Stimulated activated CD4-positive, alpha-beta T cell treated with anti-CD3 and anti-CD28 coated beads, TNF-alpha, amount 100 ng/mL, for 4 hours (primary cell): ENCODE measurements around the gene CASP2.
"Not testable (repeated sequence)": the region's sequence is repeated elsewhere in the genome, so short reads cannot be mapped to it uniquely, and the experiment has no call there.

Experiments used
- DNase-seq, 3 experiments: peaks; one replicate each; pipeline ENCODE4 v3.0.0-alpha.2; 2020; ENCODE audit warnings: low read depth in 3 of 3

Gene CASP2

DNA sequence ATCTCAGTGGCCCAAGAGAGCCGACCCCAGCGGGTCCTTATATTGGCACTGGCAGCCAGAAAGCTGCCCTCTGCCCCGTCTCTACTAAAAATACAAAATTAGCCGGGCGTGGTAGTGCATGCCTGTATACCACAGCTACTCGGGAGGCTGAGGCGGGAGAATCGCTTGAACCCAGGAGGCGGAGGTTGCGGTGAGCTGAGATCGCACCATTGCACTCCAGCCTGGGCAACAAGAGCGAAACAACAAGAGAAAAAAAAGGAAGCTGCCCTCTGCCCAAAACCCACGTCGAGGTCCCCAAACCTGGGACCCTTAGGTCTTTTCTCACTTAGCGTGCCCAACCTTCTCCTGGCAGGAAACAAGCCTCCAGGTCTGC is 24.0 kb upstream of the CASP2 start:
- not testable (repeated sequence) for DNase-seq

DNA sequence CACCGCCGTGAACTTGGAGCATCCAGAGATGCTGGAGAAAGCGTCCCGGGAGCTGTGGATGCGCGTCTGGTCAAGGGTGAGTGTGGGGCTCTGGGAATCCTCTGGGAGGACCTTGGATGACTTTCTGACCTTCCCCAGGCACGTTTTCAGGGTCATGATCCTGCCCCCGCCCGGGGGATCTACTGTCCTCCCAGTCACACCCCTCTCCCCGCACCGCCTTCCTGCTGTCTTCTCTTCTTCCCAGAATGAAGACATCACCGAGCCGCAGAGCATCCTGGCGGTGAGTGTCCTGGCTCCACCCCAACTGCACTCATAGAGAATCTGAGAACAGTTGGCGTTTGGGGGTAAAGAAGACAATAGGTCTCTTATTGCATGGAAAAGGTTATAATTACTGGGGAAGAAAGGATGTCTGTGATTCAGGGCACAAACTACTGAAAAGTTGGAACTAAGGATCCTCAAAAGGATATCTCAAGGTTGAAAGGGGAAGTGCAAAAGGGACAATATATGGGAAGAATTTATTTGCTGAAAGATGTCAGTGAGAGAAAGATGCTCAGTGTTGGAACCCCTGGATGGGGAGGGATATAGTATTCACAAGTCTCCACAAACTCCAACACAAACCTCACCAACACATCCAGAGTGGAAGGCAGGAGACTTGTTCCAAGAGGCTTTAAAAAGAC is 23.0 kb upstream of the CASP2 start:
- DNase-seq: no peak

DNA sequence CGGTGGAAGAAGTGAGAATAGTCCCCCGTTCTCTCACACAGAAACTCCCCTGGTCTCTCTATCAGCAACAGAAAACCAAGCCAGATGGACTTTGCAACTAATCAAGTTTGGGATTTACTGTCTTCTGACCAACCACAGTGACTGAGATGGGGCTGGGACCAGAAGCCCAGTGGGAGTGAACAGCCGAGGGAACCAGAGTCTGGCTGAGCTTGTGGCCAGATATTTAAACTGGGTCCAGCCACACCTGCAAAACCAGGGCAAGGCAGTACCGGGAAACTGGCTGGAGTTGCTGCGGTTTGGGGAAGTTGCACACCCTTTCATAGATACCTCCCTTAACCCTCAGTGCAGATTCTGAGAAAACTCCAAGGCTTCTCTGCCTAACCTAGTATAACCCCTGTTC is 18.9 kb upstream of the CASP2 start:
- DNase-seq: no peak

DNA sequence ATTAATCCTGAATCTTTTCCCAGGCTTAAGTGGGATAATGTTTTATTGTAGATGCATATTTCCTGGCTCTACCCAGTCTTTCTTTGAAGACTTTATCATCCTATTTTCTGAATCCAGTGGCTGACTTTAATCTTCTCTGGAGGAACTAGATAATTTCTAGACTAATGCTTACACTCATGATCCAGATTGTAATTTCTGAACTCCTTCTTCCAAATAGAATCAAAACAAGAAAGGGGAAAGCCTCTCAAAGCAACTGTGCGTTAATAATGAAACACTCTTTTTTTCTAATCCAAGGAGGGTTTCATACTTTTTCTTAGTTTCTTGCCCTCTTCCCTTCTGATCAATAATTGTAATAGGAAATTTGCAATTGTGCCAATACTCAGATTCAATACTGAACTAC is 16.9 kb upstream of the CASP2 start:
- DNase-seq: no peak

DNA sequence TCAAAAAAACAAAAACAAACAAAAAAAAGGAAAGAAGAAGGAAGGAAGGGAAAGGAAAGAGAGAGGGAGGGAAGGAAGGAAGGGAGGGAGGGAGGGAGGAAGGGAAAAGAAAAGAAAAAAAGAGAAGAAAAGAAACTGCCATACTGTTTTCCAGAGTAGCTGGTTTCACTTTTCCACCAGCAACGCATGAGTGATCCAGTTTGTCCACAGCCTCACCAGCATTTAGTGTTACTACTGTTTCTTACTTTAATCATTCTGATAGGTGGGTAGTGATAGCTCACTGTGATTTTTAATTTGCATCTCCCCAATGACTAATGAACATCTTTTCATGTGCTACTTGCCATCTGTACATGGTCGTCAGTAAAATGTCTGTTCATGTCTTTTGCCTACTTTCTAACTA is 15.3 kb upstream of the CASP2 start:
- DNase-seq: no peak

DNA sequence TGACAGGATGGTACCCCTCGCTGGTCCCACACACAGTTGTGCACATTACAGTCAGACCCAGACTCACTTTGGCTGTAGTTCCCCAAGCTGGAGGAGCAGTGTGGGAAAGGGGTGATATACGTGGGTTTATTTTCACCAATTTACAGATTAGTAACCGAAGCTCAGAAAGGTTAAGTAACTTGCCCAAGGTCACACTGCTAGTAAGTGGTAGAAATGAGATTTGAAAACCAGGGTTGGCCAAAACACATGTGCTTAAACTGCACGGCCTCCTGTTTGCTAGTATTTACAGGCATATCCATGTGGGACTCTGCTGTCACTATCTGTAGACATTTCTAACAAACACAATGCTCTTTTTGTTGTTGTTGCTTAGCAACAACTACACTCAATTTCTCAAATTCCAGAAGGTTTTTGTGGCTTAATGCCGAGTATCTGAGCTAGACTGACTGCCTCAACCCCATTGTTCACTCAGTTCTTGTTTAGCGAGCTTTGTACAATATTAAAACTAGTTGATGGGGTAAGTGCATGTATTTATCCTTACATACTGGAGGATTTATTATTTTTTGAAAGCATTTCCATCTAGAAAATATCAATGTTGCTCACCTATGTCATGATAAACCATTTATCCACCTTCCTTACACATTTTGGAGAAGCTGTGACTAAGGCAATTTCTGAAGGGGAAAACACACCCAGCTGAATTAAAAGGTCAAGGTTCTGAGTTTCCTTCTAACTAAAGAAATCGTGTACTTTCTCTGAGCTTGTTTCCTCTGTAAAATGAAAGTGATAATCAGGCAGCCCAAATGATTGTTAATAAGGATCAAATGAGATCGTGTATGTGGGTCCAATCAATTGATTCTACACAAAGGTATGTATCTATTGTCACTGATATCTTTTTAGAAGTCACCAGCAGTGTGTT is 8.7 kb upstream of the CASP2 start:
- no peak for DNase-seq

DNA sequence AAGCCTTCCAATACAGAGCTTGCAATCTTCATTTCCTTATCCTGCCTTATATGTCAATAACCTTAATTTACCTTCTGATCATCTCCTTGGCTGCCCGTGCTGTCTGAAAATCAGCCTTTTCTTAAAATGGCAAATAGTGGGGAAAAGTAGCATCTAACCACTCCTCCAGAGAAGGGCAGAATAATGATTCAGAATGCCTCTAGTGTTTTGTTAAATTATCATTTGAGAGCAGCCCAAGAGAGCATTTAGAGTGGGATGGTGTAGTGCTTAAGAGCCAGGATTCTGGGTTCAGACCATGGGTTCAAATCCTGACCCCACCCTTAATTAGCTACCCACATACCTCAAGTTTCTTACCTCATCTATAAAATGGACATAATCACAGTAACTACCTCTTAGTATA is 8.0 kb upstream of the CASP2 start:
- DNase-seq: no peak

DNA sequence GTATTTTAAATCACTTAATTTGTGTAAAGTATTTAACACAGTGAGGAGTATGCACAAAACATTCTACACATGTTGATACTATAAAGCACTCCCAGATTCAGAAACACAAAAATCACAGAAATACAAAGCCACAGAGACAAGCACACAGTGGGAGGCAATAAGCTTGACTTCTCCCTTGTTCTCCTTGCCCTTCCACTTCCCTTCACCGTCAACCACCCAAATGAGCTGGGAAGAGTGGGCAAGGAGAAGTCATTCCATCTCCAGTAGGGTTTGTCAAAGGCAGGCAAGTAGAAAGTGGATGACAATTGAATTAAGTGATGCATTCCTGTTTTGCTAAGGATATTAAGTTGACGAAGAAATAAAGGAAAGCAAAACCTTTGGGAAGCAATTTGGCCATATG is 7.6 kb upstream of the CASP2 start:
- DNase-seq: no peak

DNA sequence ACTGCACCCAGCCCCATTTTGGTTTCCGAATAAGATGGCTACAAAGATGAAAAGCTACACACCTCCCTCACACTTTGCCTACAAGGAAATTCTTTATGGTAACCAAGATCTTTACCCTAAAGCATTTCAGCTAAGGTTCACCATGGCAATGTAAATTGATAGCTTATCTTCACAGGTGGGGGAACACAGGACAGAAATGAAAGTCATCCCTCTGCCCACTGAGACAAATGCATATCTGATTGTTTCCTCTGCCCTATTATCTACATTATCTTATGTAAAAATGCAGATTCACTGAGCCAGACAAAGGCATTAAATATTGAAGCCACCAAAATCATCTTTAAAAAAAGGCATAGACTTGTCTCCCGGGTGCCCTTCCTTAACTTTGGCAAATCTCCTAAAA is 6.6 kb upstream of the CASP2 start:
- DNase-seq: no peak

DNA sequence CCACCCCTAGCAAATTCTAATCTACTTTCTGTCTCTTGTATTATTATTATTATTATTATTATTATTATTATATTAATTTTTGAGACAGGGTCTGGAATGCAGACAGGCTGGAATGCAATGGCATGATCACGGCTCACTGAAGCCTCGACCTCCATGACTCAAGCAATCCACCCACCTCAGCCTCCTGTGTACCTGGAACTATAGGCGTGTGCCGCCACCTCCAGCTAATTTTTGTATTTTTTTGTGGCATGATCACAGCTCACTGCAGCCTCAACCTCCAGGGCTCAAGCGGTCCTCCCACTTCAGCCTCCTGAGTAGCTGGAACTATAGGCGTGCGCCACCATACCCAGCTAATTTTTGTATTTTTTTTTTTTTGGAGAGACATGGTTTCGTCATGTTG is 6.0 kb upstream of the CASP2 start:
- DNase-seq: no peak

DNA sequence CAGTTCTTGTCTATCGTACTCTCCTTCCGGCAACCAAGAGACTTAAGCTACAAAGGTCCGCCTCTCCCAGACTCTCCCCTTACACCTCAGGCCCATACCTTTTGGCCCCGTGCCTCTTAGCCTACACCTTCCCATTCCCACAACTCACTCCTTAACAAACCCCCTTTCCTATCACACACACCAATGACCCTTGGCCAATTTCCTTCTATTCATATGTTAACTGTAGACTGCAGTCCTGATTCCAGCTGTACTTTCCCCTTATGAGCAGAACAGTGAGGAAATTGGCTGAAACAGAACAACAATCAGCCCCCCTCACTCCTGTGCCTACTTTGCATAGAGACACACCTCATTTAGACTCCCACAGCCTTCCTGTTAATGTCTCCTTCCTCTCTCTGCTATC is 4.8 kb upstream of the CASP2 start:
- DNase-seq: no peak

DNA sequence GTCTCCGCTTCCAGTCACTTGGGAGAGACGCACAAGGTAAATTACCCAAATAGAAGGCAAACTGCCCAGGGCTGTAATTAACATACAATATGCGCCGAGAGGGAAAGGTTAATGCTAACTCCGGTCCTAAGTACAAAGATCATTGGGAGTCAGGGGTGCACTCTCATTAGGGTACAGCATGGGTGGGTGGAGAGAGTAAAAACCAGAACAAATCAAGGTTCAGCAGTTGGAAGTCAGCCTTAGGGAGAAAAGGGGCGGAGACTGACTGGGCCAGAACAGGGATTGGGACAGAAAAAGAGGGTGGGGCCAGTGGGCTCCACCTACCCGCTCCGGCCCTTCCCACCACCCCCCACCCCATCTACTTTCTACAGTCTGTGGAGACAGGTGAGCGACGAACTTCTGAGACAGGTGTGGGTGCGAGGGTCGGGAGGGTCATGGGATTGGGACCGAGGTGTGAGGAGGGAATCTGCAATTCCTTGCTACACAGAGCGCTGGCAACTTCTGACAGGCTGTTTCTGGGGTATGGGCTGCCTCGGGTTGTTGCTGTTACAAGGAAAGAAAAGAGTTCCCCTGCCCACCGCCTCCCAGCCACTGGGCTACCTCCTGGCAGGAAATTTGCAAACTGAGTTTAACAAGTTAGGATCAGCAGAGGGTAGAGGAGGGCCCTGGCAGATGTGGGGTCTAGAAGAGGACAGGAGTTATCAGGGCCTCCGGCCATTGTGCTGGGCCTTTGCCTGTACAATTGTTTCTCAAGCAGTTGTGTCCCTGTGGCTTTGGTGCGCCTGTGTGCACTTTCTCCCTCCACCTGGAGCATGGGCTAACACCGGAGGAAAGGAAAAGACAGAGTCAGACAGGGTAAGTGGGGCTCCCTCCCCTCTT is 3.3 kb upstream of the CASP2 start, which contains the start of gene TMEM139:
TMEM139 (plus strand) TSS at position 368 of the 879 bp plus-strand sequence. CDS start 1,000 bp downstream, outside the sequence.
- DNase-seq: no peak

DNA sequence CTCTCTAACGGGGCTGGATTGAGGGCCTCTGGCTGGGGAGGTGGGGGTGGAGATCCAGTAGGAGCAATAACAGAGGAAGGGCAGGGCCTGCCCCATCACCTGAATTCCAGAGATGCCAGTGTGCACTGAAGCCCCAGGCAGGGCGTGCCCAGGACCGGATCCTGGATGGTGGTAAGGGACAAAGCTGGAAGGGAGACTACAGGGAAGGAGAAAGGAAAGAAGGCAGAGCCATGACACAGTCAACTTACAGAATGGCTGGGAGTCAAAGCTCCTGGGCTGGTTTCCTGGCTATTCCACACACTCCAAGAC is 2.7 kb upstream of the CASP2 start:
- DNase-seq: no peak

DNA sequence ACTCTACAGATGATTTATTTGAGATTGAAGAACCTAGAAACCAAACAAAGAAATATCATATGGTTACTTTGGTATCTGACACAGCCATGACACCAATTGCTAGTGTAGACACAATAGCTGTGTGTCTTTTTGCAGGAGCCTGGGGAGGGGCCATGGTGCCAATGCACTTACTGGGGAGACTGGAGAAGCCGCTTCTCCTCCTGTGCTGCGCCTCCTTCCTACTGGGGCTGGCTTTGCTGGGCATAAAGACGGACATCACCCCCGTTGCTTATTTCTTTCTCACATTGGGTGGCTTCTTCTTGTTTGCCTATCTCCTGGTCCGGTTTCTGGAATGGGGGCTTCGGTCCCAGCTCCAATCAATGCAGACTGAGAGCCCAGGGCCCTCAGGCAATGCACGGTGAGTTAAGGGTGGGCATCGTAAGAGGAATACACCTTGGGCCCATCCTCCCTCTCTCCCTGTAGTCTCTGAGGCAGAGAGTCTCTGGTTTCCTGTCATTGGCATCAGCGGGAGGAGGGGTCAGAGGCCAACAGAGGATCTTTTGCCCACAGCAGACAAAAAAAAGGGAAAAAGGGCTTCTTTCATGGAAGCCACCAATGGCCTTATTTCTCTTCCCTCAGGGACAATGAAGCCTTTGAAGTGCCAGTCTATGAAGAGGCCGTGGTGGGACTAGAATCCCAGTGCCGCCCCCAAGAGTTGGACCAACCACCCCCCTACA is 2.2 kb upstream of the CASP2 start:
- DNase-seq: no peak

DNA sequence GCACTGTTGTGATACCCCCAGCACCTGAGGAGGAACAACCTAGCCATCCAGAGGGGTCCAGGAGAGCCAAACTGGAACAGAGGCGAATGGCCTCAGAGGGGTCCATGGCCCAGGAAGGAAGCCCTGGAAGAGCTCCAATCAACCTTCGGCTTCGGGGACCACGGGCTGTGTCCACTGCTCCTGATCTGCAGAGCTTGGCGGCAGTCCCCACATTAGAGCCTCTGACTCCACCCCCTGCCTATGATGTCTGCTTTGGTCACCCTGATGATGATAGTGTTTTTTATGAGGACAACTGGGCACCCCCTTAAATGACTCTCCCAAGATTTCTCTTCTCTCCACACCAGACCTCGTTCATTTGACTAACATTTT is 1.6 kb upstream of the CASP2 start:
- DNase-seq: no peak

DNA sequence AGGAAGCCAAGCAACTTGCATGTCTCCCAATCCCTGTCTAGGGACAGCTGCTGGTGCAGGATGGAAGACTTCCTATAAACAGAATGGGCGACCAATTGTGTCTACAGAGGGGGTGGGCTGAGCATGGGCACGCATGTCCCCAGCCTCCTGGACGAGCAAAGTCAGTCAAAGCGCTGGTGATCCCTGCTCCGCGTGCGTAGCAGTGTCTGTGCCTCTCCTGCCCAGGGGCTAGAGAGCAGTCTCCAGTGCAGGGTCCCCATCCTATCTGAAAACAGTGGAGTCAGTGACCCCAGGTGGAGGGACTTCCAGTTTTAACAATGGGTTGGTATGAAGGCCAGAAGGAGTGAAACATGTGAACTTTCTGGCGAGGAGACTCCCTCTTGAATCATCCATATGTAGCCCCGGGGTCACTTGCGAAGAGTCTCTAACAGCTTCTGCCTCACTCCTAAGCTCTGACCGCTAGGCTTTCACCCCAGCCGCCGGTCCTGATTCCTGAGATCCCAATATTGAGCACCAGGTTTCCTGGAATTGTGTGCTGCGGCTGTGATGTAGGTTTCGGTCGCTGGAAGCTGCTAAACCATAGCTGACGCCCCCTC is 714 bp upstream of the CASP2 start:
- DNase-seq: no peak

DNA sequence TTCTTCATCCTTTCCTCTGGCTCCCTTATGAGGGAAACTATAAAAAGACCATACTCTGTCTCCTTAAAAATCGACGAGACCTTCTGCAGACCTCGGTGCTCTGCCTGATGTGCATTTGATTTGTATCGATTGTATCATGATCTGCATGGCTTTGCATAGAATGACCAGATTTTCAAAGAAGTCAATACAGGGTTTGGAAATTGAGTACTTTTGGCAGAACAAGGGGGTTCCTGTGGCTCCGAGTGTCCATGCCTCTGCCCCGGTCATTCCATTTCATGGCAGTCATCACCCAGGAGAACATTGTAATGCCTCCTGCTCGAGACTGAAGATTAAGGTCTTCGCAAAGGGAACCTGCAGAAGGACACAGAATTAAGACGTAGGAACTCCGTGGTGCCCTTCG is 685 bp downstream of the CASP2 start:
- no peak for DNase-seq

DNA sequence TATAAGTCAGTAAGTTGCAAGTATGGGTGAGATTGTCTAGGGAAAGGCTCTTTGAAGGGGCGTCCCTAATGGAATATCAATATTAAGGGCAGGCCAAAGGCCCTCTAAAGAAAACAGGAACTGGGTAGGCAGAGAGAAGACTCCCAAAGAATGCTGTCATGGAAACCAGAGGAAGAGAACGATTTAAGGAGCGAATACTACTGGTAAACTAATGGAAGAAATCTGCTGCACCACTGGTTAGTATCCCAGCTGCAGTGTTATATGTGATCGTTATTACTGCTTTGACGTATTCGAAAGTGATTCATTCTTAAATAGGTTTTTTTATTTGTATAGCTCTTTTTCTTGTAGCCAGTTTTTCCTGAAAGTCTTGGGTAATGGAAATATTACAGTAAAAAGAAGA is 1.3 kb downstream of the CASP2 start:
- DNase-seq: no peak

DNA sequence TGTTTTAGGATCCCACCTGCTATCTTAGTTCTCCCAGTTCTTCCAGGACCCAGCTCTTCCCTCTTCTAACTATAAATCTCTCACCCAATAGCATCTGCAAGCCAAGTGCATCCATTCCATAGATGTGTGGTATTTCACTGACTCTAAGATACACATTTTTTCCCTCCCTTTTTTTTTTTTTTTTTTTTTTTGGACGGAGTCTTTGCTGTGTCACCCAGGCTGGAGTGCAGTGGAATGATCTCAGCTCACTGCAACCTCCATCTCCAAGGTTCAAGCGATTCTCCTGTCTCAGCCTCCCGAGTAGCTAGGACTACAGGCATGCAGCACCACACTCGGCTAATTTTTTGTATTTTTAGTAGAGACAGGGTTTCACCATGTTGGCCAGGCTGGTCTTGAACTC is 1.7 kb downstream of the CASP2 start:
- DNase-seq: not testable (repeated sequence)

DNA sequence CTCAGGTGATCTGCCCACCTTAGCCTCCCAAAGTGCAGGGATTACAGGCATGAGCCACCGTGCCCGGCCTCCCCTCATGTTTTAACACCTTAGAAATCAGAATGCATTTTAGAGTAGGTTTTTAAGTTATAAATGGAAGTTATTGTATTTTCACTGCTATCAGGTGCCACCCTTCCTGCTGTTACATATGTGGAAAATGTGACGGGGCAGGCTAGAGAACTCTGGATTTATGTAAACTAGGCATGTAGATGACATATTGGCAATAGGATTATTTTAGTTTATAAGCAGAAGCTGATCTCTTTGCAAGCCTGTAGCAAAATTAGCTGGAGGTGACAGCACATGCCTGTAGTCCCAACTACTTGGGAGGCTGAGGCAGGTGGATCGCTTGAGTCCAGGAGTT is 2.1 kb downstream of the CASP2 start:
- no peak for DNase-seq

DNA sequence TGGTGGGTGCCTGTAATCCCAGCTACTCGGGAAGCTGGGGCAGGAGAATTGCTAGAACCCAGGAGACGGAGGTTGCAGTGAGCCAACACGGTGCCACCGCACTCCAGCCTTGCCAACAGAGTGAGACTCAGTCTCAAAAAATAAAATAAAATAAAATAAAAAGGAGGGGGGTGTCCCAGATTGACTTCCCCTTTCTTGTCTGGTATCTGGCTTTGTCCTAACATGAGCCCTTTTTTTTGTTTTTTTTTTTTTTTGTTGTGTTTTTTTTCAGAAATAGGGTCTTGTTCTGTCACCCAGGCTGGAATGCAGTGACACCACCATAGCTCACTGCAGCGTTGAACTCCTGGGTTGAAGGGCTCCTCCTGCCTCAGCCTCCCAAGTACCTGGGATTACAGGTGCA is 4.7 kb downstream of the CASP2 start:
- DNase-seq: no peak

DNA sequence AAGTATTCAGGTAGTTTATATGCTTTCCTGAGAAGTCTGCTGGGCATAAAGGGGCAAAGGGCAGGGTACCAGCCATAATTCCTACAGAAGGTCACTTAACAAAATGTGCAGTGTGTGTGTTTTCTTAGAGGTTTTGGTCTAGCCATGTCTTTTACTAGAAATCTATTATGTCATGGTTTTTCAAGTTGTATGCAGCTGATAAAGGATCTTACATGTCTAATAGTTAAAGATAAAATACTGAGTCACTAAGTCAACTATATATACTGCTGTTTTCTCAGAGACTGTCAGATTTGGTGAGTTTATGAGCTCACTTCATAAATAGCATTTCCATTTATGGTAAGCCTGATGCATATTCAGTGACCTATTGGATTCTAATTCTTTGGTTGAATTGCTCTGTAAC is 7.7 kb downstream of the CASP2 start:
- DNase-seq: no peak
